Activated CD4-positive, alpha-beta T cell treated with anti-CD3 and anti-CD28 coated beads for 36 hours (primary cell): ENCODE measurements around the gene INTS14. TPM values are rescaled to one million over a fixed set of nuclear protein-coding genes. Genes with fewer than 3 reads are reported as not detected.
"Not testable (repeated sequence)": the region's sequence is repeated elsewhere in the genome, so short reads cannot be mapped to it uniquely, and the experiment has no call there.

Experiments
- ATAC-seq: fragments of 200-7000 bp; cut with Tn5 transposase; one replicate; pipeline ENCODE4 v1.10.0; 2021; ENCODE audit warnings: mild to moderate bottlenecking, moderate library complexity
- CTCF ChIA-PET: fragments of 350-600 bp; sonication (Branson Sonifier 250); formaldehyde crosslinking; loops from one replicate; lab custom pipeline; 2021; ENCODE audit warnings: antibody characterized with exemption; lab: Charles Lee
- POLR2A ChIA-PET: fragments of 350-600 bp; sonication (Branson Sonifier 250); formaldehyde crosslinking; loops from one replicate; lab custom pipeline; 2021; ENCODE audit warnings: antibody characterized with exemption, inconsistent platforms; lab: Charles Lee
- DNase-seq: peaks from one replicate; pipeline ENCODE4 v3.0.0-alpha.2; 2020
- H3K27ac Mint-ChIP-seq: one replicate; pipeline ENCODE4 v1.8.0; 2021; ENCODE audit warnings: mixed read lengths
- H3K27me3 Mint-ChIP-seq: one replicate; pipeline ENCODE4 v1.8.0; 2021; ENCODE audit warnings: mixed read lengths
- H3K36me3 Mint-ChIP-seq: one replicate; pipeline ENCODE4 v1.8.0; 2021; ENCODE audit warnings: low read depth, mixed read lengths
- H3K4me1 Mint-ChIP-seq: one replicate; pipeline ENCODE4 v1.8.0; 2021; ENCODE audit warnings: mixed read lengths
- H3K4me3 Mint-ChIP-seq: one replicate; pipeline ENCODE4 v1.8.0; 2021; ENCODE audit warnings: mild to moderate bottlenecking, moderate library complexity, mixed read lengths
- H3K9me3 Mint-ChIP-seq: one replicate; pipeline ENCODE4 v1.8.0; 2021; ENCODE audit warnings: low read depth, mixed read lengths
- intact Hi-C, 2 experiments: fragments of 100-400 bp; cut with DNase I in 1 of 2; cut with micrococcal nuclease in 1 of 2; formaldehyde crosslinking; loops; one replicate each; pipeline versions ENCODE4 v1.14.2 to v1.15.1; 2022 to 2024; cut with DNase I, micrococcal nuclease
- total RNA-seq, 2 experiments: library from RNA; stranded (reverse); gene quantifications; one replicate each; pipeline ENCODE4 v1.2.3, GENCODE V29; 2021

INTS14 gene
- total RNA-seq, 2 experiments from 2014 or later, result 49.2 to 59.8 TPM

DNA sequence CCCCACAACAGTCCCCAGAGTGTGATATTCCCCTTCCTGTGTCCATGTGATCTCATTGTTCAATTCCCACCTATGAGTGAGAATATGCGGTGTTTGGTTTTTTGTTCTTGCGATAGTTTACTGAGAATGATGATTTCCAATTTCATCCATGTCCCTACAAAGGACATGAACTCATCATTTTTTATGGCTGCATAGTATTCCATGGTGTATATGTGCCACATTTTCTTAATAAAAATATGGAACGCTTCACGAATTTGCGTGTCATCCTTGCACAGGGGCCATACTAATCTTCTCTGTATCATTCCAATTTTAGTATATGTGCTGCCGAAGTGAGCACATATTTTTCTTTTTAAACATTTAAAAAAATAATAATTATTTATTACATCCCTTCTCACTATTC is 58.1 kb downstream of the INTS14 start:
- H3K27me3 Mint-ChIP-seq, DNase-seq, H3K4me3 Mint-ChIP-seq, ATAC-seq, H3K9me3 Mint-ChIP-seq, intact Hi-C loops, POLR2A ChIA-PET, H3K27ac Mint-ChIP-seq: not testable (repeated sequence)
- CTCF ChIA-PET, result interaction anchor here (0.7 to 1.2 kb wide), 2 partner anchors 19 to 86 kb away, joined by 3 read pairs; no protein-coding TSS in a partner anchor
- H3K4me1 Mint-ChIP-seq, result peaks cover 18% of the 10 kb centered on the region
- H3K36me3 Mint-ChIP-seq, result peaks cover 26% of the 10 kb centered on the region

DNA sequence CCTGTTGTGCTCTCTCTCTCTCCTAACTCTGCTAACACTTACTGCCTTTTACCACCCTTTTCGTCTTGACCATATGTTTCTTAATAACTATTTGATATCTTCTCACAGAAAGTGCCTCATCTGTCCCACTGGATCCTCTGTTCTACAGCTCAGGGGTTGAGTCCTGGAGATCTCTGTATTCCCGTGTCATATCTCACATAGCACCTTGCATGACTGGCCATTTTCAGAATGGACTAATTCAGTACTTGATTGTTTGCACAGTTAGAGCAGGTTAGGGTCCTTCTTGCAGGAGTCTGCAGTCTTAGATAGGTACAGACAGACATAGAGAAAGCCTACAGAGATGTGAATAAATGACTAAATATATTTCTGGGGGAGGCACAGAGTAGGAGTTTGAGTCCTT is 59.7 kb downstream of the INTS14 start:
- no peaks in the 10 kb centered on the region for H3K27me3 Mint-ChIP-seq
- H3K9me3 Mint-ChIP-seq, result no peaks in the 10 kb centered on the region
- no peak overlapping the region for H3K4me3 Mint-ChIP-seq
- intact Hi-C loops, result no loop called here
- H3K27ac Mint-ChIP-seq, result peak overlapping the region; percentile 27
- H3K36me3 Mint-ChIP-seq, result peaks cover 18% of the 10 kb centered on the region
- ChIA-PET POLR2A (no interaction called here), CTCF (interaction anchor here (0.6 kb wide), 1 partner anchor 84 kb away, joined by 3 read pairs; no protein-coding TSS in a partner anchor)
- DNase-seq, result no peak
- peaks cover 20% of the 10 kb centered on the region for H3K4me1 Mint-ChIP-seq
- ATAC-seq, result no peak

DNA sequence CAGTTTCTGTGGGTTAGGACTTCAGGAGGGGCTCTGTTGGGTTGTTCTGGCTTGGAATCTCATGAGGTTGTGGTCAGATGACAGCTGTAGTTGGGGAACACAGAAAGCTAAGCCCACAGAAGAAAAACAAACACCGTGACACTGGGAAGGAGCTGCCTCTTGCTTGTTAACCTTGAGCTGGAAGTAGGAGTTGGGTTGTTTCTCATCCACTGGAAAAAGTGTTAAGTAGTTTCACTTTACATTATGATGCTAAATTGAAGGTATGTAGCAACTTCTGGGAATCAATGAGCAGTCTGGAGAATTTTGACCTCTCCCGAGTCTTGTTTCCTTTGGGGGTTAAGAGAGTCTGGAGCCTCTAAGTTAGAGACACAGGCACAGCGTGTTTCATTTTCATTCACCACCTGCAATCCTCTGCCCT is 60.2 kb downstream of the INTS14 start:
- Mint-ChIP-seq H3K4me3 (no peak overlapping the region), H3K36me3 (peaks cover 18% of the 10 kb centered on the region), H3K27me3 (no peaks in the 10 kb centered on the region), H3K4me1 (peaks cover 20% of the 10 kb centered on the region), H3K9me3 (no peaks in the 10 kb centered on the region), H3K27ac (peak overlapping the region; percentile 29)
- ATAC-seq, result peak; percentile 57
- CTCF ChIA-PET, result no interaction called here
- intact Hi-C loops, result no loop called here
- no peak for DNase-seq
- POLR2A ChIA-PET, result no interaction called here

DNA sequence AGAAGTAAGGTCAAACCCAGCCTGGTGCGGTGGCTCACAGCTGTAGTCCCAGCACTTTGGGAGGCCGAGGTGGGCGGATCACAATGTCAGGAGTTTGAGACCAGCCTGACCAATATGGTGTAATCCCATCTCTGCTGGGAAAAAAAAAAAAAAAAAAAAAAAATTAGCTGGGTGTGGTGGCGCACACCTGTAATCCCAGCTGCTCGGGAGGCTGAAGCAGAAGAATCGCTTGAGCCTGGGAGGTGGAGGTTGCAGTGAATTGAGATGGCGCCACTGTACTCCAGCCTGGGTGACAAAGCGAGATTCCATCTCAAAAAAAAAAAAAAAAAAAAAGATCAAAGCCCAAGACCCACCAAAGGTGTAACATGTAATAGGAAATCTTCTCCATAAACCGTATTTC is 61.6 kb downstream of the INTS14 start:
- peaks cover 20% of the 10 kb centered on the region for H3K4me1 Mint-ChIP-seq
- peaks cover 16% of the 10 kb centered on the region for H3K36me3 Mint-ChIP-seq
- ChIA-PET CTCF (interaction anchor here (0.7 to 1.1 kb wide), 2 partner anchors 10 to 706 kb away, joined by 3 to 6 read pairs; no protein-coding TSS in a partner anchor), POLR2A (interaction anchor here (0.6 kb wide), 1 partner anchor 148 kb away, joined by 4 read pairs; no protein-coding TSS in a partner anchor)
- H3K27me3 Mint-ChIP-seq, H3K9me3 Mint-ChIP-seq, H3K27ac Mint-ChIP-seq, intact Hi-C loops, ATAC-seq, DNase-seq, H3K4me3 Mint-ChIP-seq: not testable (repeated sequence)

DNA sequence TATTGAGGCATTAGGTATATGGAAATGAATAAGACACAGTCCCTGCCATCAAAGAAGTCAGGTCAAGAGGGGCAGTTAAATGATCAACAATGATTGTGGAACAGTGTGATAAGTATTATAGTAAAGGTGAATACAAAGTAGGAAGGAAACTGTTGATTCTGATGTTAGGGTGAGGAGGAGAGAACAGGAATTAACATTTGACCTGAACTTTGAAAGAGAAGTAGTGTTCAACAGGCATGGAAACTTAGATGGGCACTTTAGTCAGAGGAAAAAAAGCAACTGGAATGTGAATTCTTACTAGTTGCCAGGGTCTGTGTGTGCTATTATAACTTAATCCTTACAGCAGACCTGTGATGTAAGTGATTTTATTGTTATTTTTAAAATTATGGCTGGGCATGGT is 63.1 kb downstream of the INTS14 start:
- Mint-ChIP-seq H3K27ac (no peak overlapping the region), H3K36me3 (peaks cover 5% of the 10 kb centered on the region), H3K27me3 (no peaks in the 10 kb centered on the region), H3K4me3 (no peak overlapping the region), H3K4me1 (peaks cover 22% of the 10 kb centered on the region), H3K9me3 (no peaks in the 10 kb centered on the region)
- ChIA-PET POLR2A (no interaction called here), CTCF (no interaction called here)
- DNase-seq, result no peak
- intact Hi-C loops, result no loop called here
- no peak for ATAC-seq

DNA sequence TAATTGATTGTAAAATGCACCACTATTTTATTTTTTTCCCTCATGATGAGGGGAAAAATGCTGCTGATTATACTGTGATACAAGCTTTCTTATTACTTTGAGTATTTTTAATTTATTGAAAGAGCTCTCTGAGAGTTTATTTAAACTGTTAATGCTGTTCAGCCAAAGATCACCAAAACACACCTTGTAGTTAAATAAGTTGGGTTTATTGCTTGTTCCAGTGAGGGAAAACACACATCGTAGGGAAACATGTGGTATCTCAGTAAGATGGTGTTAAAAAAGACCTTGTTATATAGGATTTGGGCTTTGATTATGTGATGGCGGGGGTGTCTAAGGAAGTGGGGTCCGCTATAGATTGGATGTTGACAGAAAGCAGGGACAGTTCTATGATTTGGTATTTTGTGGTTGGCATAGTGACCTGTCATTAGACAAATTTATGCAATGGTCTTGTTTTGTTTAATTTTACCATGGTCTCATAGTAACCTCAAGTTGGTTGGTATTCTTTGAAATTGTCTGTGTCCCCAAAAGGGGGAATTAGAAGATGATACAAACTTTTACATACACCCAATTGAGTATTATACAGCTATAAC is 69.6 kb downstream of the INTS14 start:
- Mint-ChIP-seq H3K27ac (no peak overlapping the region), H3K4me3 (no peak overlapping the region), H3K36me3 (peaks cover 5% of the 10 kb centered on the region), H3K9me3 (no peaks in the 10 kb centered on the region), H3K27me3 (no peaks in the 10 kb centered on the region), H3K4me1 (peaks cover 19% of the 10 kb centered on the region)
- POLR2A ChIA-PET, result no interaction called here
- intact Hi-C loops, result no loop called here
- DNase-seq (no peak), ATAC-seq (no peak)
- CTCF ChIA-PET, result interaction anchor here (0.9 kb wide), 1 partner anchor 54 kb away, joined by 3 read pairs; no protein-coding TSS in a partner anchor

DNA sequence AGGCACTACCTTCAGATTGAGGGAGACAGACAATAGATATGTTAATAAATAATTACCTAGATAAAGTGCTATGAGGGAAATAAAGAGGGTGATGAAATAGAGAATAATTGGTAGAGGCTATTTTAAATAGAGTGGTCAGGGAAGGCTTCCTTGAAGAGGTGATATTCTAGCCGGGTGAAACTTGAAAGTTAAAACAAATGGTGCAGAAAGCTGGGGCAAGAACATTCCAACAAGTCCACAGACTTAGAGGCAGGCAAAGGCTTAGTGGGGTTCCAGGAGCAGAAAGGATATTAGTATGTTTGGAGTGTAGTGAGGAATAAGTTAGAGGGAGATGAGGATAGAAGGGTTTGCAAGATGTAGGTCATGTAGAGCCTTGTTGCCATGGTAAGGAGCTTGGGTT is 70.6 kb downstream of the INTS14 start:
- DNase-seq (no peak), ATAC-seq (no peak)
- no peaks in the 10 kb centered on the region for H3K9me3 Mint-ChIP-seq
- intact Hi-C loops, result no loop called here
- H3K36me3 Mint-ChIP-seq, result peaks cover 7% of the 10 kb centered on the region
- no peak overlapping the region for H3K27ac Mint-ChIP-seq
- ChIA-PET POLR2A (no interaction called here), CTCF (no interaction called here)
- H3K4me3 Mint-ChIP-seq, result no peak overlapping the region
- no peaks in the 10 kb centered on the region for H3K27me3 Mint-ChIP-seq
- peaks cover 19% of the 10 kb centered on the region for H3K4me1 Mint-ChIP-seq

DNA sequence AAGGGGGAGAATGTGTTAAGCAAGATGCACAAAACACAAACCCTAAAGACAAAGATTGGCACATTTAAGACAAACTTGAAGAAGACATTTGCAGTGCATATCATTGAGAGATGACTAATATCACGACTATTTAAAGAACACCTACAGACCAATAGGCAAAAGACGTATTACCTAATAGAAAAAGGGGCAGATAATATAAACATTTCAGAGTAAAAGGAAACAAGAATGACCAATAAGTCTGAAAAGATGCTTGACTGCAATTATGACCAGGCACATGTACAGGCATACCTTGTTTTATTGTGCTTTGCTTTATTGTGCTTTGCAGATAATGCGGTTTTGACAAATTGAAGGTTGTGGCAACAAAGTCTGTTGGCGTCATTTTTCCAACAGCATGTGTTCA is 75.7 kb downstream of the INTS14 start:
- Mint-ChIP-seq H3K27ac (no peak overlapping the region), H3K27me3 (no peaks in the 10 kb centered on the region), H3K4me1 (peaks cover 33% of the 10 kb centered on the region), H3K4me3 (no peak overlapping the region), H3K9me3 (no peaks in the 10 kb centered on the region), H3K36me3 (peaks cover 9% of the 10 kb centered on the region)
- no peak for ATAC-seq
- CTCF ChIA-PET, result no interaction called here
- intact Hi-C loops, result no loop called here
- DNase-seq, result no peak
- POLR2A ChIA-PET, result no interaction called here

DNA sequence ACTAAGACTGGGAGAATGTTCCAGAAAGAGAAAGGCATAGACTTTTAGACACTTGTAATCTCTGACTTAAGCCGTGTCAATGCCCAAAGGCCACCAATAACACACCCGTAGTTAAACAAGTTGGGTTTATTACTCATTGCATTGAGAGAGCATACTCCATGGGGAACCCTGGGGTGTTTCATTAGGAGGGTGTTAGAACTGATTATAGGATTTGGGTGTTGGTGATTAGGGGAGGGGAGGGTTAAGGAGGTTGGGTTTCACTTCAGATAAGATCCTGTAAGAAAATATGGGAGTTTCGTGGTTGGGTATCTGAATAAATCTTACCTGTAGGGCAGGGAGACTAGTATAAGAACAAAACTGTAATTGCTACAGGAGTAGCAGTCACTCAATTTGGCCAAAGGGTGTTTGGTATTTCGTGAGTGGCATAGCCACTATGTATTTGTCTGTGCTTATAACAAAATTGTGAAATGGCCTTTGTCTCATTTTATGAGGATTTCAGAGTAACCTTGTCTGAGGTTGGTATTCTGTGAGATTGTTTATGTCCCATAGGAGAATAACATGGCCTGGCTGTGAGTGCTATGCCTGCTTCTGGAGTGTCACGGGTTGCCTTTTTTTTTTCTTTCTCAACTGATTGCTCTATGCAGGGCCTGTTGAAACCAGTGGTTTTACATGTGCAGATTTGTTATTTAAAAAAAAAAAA is 77.7 kb downstream of the INTS14 start:
- Mint-ChIP-seq H3K9me3 (no peaks in the 10 kb centered on the region), H3K4me1 (peaks cover 35% of the 10 kb centered on the region), H3K36me3 (peaks cover 6% of the 10 kb centered on the region), H3K4me3 (no peak overlapping the region), H3K27ac (no peak overlapping the region), H3K27me3 (no peaks in the 10 kb centered on the region)
- ChIA-PET CTCF (no interaction called here), POLR2A (interaction anchor here (0.6 kb wide), 2 partner anchors 19 to 22 kb away, joined by 3 to 7 read pairs; no protein-coding TSS in a partner anchor)
- ATAC-seq (no peak), DNase-seq (no peak)
- intact Hi-C loops, result loop anchor here in 1 of 2 experiments (5.0 kb wide), 2 partner anchors 226 to 334 kb away; partner anchors contain the start of gene RAB11A

DNA sequence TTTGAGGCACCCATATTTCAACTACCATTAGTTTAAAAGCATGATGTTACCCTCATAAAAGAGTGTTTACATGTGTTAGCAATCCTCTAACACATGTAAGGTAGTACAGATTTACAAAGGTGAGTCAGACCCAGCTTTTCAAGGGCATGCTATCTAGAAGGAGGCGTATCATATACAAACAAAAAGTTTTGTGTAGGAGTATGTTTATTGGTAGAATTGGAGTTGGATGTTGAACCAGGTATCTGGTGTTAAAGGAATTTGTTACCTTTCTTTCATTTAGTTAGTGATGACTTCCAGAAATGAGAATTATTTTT is 78.2 kb downstream of the INTS14 start:
- POLR2A ChIA-PET, result interaction anchor here (0.6 kb wide), 2 partner anchors 19 to 22 kb away, joined by 3 to 7 read pairs; no protein-coding TSS in a partner anchor
- ATAC-seq, result peak; percentile 43

DNA sequence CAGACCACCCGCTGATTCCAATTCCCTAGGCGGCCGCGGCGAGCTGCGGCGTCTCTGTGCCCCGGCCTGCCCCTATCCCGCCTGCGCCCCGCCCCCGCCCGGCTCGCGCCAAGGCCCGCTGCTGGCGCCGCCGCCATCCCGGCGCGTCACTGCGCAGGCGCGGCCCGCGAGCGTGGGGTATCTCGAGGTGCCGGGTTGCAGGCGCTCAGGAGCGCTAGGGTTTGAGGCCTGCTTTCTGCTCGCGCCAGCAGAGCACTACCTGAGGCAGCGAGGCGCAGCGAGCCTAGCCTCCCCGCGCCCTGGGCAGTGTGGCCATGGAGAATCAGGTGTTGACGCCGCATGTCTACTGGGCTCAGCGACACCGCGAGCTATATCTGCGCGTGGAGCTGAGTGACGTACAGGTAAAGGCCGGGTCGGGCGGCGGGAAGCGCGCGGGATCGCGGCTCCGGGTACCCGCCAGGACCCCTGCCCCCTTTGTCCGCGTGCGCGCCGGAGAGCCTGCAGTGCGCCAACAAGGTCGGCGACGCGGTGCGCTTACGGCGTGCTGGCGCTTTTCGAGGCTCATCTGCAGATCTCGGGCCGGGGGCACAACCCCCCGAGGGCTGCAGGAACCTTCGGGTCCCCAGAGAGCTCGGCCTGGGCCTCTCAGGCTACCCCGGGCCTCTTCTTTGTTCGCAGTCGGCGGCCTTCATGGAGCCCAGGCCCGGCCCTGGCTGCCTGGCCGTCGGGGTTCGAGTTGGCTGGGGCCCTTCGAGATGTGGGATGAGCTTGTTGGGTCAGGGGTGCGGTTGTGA is 80.4 kb downstream of the INTS14 start, which contains the start of gene HACD3:
HACD3 (plus strand) TSS at position 146 of the 794 bp plus-strand sequence; CDS start at position 315, 169 bp downstream.
- POLR2A ChIA-PET, result interaction anchor here (0.6 to 1.2 kb wide), 8 partner anchors 9 to 966 kb away, joined by 3 to 10 read pairs (median 4); partner anchors contain the start of gene RNU5B-1
- CTCF ChIA-PET, result interaction anchor here (0.7 to 1.9 kb wide), 7 partner anchors 12 to 50 kb away, joined by 3 to 5 read pairs (median 3); no protein-coding TSS in a partner anchor
- H3K27ac Mint-ChIP-seq, result peak within 1 kb of the TSS; percentile 91
- H3K4me1 Mint-ChIP-seq, result peaks cover 32% of the 10 kb centered on the region
- H3K36me3 Mint-ChIP-seq, result peaks cover 2% of the 10 kb centered on the region
- peak; percentile 95 for DNase-seq
- intact Hi-C loops, result loop anchor here (1.0 to 5.0 kb wide), 6 partner anchors 13 to 337 kb away; partner anchors contain the start of genes DPP8 (in 2 of the 2), INTS14 (in 1 of the 2) and RAB11A (in 1 of the 2)
- ATAC-seq, result peak; percentile 93
- peak within 1 kb of the TSS; percentile 78 for H3K4me3 Mint-ChIP-seq
- H3K9me3 Mint-ChIP-seq, result no peaks in the 10 kb centered on the region
- no peaks in the 10 kb centered on the region for H3K27me3 Mint-ChIP-seq

More for the DNA sequence above, 78.2 kb downstream of the INTS14 start:
- Mint-ChIP-seq H3K27me3 (no peaks in the 10 kb centered on the region), H3K4me3 (no peak overlapping the region), H3K9me3 (no peaks in the 10 kb centered on the region), H3K27ac (no peak overlapping the region), H3K4me1 (peaks cover 32% of the 10 kb centered on the region), H3K36me3 (peaks cover 4% of the 10 kb centered on the region)
- intact Hi-C loops, result loop anchor here in 1 of 2 experiments (5.0 kb wide), 2 partner anchors 225 to 335 kb away; partner anchors contain the start of gene RAB11A
- CTCF ChIA-PET, result no interaction called here
- no peak for DNase-seq
